Parathyroid adenoma (tissue), 2 donors: Measurements from ENCODE around the gene HSPB2.
"Not testable (repeated sequence)": the region's sequence is repeated elsewhere in the genome, so short reads cannot be mapped to it uniquely, and the experiment has no call there.

ENCODE experiments used
- H2AFZ ChIP-seq: fragments of 300-600 bp; sonication (generic); one replicate; pipeline ENCODE4 v1.7.0; 2017; ENCODE audit warnings: antibody characterized with exemption, mild to moderate bottlenecking
- H3K27ac ChIP-seq: fragments of 300-600 bp; sonication (generic); one replicate; pipeline ENCODE4 v1.7.0; 2017
- H3K27me3 ChIP-seq: fragments of 300-600 bp; sonication (generic); one replicate; pipeline ENCODE4 v1.7.0; 2017; ENCODE audit warnings: low read length; ENCODE audit not compliant: control insufficient read depth, insufficient read depth
- H3K36me3 ChIP-seq: fragments of 300-600 bp; sonication (generic); one replicate; pipeline ENCODE4 v1.7.0; 2017; ENCODE audit warnings: low read length; ENCODE audit not compliant: control insufficient read depth, insufficient read depth
- H3K4me1 ChIP-seq: fragments of 300-600 bp; sonication (generic); one replicate; pipeline ENCODE4 v1.7.0; 2017; ENCODE audit warnings: control low read depth
- H3K4me2 ChIP-seq: fragments of 300-600 bp; sonication (generic); one replicate; pipeline ENCODE4 v1.7.0; 2017; ENCODE audit warnings: low read length
- H3K4me3 ChIP-seq: fragments of 300-600 bp; sonication (generic); one replicate; pipeline ENCODE4 v1.7.0; 2017; ENCODE audit warnings: low read depth, low read length
- H3K79me2 ChIP-seq: fragments of 300-600 bp; sonication (generic); one replicate; pipeline ENCODE4 v1.7.0; 2017; ENCODE audit warnings: control low read depth
- H3K9ac ChIP-seq: fragments of 300-600 bp; sonication (generic); one replicate; pipeline ENCODE4 v1.7.0; 2017; ENCODE audit warnings: mild to moderate bottlenecking
- H3K9me3 ChIP-seq: fragments of 300-600 bp; sonication (generic); one replicate; pipeline ENCODE4 v1.7.0; 2017; ENCODE audit warnings: low read length; ENCODE audit not compliant: control insufficient read depth
- CTCF ChIP-seq: fragments of 300-600 bp; sonication (generic); IDR thresholded peaks from one replicate; pipeline ENCODE4 v1.7.0; 2017; ENCODE audit warnings: antibody characterized with exemption, mild to moderate bottlenecking
- donor health status: primary hyperparathyroidism.

The HSPB2 gene

GRCh38 chr11:111882202-111882601 is 30.3 kb upstream of the HSPB2 start:
- no peak overlapping the region for H3K9ac ChIP-seq
- H3K4me1 ChIP-seq: no peaks in the 10 kb centered on the region
- H3K27me3 ChIP-seq: no peaks in the 10 kb centered on the region
- H3K79me2 ChIP-seq: no peaks in the 10 kb centered on the region
- H3K4me2 ChIP-seq: no peak overlapping the region
- H3K4me3 ChIP-seq: no peak overlapping the region
- no peak overlapping the region for H2AFZ ChIP-seq
- no peak for TF ChIP-seq CTCF
- H3K9me3 ChIP-seq: no peaks in the 10 kb centered on the region
- H3K36me3 ChIP-seq: no peaks in the 10 kb centered on the region
- H3K27ac ChIP-seq: no peak overlapping the region

- not testable (repeated sequence) for H3K36me3 ChIP-seq, H3K4me2 ChIP-seq, H3K4me1 ChIP-seq, H3K27me3 ChIP-seq, H3K9me3 ChIP-seq, H3K27ac ChIP-seq, H3K79me2 ChIP-seq, H2AFZ ChIP-seq, H3K9ac ChIP-seq, H3K4me3 ChIP-seq
These were observed 27.5 kb upstream of the HSPB2 start for GRCh38 chr11:111885053-111885452.

- Histone ChIP-seq H3K4me3 (no peak overlapping the region), H3K9ac (no peak overlapping the region), H3K27ac (no peak overlapping the region), H3K27me3 (no peaks in the 10 kb centered on the region), H3K79me2 (no peaks in the 10 kb centered on the region), H2AFZ (no peak overlapping the region), H3K4me1 (no peaks in the 10 kb centered on the region), H3K9me3 (no peaks in the 10 kb centered on the region), H3K36me3 (no peaks in the 10 kb centered on the region), H3K4me2 (no peak overlapping the region)
- no peak for TF ChIP-seq CTCF
These were observed 26.5 kb upstream of the HSPB2 start for GRCh38 chr11:111886032-111886431.

- H3K79me2 ChIP-seq: no peaks in the 10 kb centered on the region
- no peak overlapping the region for H3K4me2 ChIP-seq
- H3K27ac ChIP-seq: no peak overlapping the region
- no peaks in the 10 kb centered on the region for H3K9me3 ChIP-seq
- no peak overlapping the region for H3K4me3 ChIP-seq
- no peak overlapping the region for H2AFZ ChIP-seq
- H3K4me1 ChIP-seq: no peaks in the 10 kb centered on the region
- H3K9ac ChIP-seq: no peak overlapping the region
- TF ChIP-seq CTCF: no peak
- no peaks in the 10 kb centered on the region for H3K36me3 ChIP-seq
- H3K27me3 ChIP-seq: no peaks in the 10 kb centered on the region
These were observed 25.7 kb upstream of the HSPB2 start for GRCh38 chr11:111886844-111887243.

GRCh38 chr11:111905411-111905810 is 7.1 kb upstream of the HSPB2 start:
- Histone ChIP-seq H3K4me3 (no peak overlapping the region), H3K36me3 (no peaks in the 10 kb centered on the region), H3K27ac (no peak overlapping the region), H3K27me3 (no peaks in the 10 kb centered on the region), H3K4me2 (no peak overlapping the region), H2AFZ (no peak overlapping the region), H3K9ac (no peak overlapping the region), H3K79me2 (no peaks in the 10 kb centered on the region), H3K9me3 (no peaks in the 10 kb centered on the region), H3K4me1 (peaks cover 9% of the 10 kb centered on the region)
- no peak for TF ChIP-seq CTCF
